IPS DF 6.9 (cell line): ENCODE data around the gene MUSTN1.

ENCODE experiments used
- DNase-seq: peaks from one replicate; pipeline ENCODE4 v3.0.0-alpha.2; 2013; ENCODE audit warnings: low read depth, low spot score
- H3K27ac ChIP-seq: one replicate; pipeline ENCODE4 v1.5.1; 2013; ENCODE audit warnings: low read length, control low read depth
- H3K27me3 ChIP-seq: 2 replicates; pipeline ENCODE4 v1.6.1; 2013; ENCODE audit warnings: mild to moderate bottlenecking, low read length; ENCODE audit not compliant: control insufficient read depth, insufficient read depth
- H3K36me3 ChIP-seq: 2 replicates; pipeline ENCODE4 v1.6.1; 2013; ENCODE audit warnings: low read length; ENCODE audit not compliant: control insufficient read depth, insufficient read depth
- H3K4me1 ChIP-seq: 2 replicates; pipeline ENCODE4 v1.6.1; 2013; ENCODE audit warnings: low read length; ENCODE audit not compliant: control insufficient read depth, insufficient read depth
- H3K4me3 ChIP-seq: 2 replicates; pipeline ENCODE4 v1.5.1; 2013; ENCODE audit warnings: mild to moderate bottlenecking, low read length
- H3K9me3 ChIP-seq: 2 replicates; pipeline ENCODE4 v1.6.1; 2013; ENCODE audit warnings: low read length, inconsistent platforms; ENCODE audit not compliant: control insufficient read depth, insufficient read depth
- WGBS: extraction: QIAGEN DNeasy Blood & Tissue Kit; methylation state at CpG from one replicate; pipeline ENCODE4 v1.1.7; 2013; ENCODE audit warnings: mixed read lengths, missing lambda C conversion rate; ENCODE audit not compliant: insufficient read length, insufficient coverage; 5-methylcytosine and 5-hydroxymethylcytosine counted together

The MUSTN1 gene

DNA sequence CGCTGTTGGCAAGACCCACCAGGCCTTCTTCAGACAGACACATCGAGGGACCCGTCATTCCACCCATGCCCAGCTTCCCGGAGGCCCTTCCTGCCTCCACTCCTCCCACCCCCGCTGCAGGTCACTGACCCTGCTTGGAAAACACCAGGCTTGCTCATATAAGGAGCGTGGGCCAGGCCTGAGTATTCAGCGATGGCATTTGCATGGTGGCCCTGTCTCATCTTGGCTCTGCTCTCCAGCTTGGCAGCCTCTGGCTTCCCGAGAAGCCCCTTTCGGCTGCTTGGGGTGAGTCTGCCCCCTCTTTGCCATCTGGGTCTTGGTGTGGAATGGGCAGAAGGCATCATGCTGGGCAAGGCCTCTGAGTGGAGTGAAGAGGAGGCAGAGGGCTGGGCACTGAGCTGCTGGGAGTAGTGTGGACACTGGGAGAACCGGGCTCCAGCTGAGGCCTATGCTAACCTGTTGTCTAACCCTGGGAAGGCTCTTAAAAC is 40.2 kb downstream of the MUSTN1 start, which contains the start of gene ITIH3:
ITIH3 (plus strand) TSS at position 185 of the 488 bp plus-strand sequence; CDS start at position 193, 8 bp downstream.
- H3K4me3 ChIP-seq: no peak within 1 kb of the TSS
- WGBS: no CpG with 5 or more reads among the region's 10 CpGs
- 0 out of 2 replicates have a peak, but pooled peaks cover 2% of the 10 kb centered on the region for H3K4me1 ChIP-seq
- no peaks in the 10 kb centered on the region for H3K36me3 ChIP-seq
- H3K27ac ChIP-seq: no peak within 1 kb of the TSS
- DNase-seq: no peak
- no peaks in the 10 kb centered on the region for H3K27me3 ChIP-seq
- H3K9me3 ChIP-seq: no peaks in the 10 kb centered on the region

DNA sequence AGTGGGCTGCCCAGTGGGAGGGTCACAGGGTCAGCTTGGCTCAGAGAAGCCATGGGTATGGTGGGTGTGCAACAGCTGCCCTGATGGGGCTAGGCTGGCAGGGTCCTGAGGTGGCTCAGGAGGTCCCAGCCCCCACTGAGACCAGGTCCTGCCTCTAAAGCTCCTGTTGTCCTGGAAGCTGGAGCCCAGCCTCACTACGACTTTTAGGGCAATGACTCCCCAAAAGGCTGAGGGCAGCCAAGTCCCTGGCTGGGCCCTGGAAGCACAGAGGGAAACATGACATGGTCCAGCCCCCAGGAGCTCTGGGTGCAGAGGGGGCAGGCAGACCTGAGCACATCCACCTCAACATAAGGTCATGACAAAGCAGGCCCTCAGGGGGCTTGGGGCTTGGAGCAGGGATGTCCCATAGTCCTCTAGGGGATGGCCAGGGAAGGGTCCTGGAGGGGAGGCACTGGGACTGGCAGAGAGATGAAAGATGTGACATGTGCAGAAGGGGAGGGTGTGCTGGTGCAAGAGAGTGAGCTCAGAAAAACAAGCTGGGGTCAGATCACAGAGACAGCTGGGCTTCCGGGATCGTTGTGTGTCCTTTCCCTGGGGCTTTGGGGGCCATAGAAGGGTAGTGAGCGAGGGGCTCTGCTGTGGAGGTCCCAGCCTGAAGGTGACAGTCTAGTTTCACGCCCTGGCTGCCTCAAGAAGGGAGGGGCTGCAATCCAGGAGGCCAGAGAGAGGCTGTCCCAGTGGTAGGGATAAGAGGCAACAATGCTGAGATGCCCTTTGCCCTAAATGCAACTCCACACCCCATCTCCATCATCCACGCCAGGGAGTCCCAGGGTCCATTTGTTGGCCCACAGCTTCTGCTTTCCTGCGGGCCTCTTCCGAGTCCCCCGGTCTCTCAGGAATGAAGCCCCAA is 40.9 kb downstream of the MUSTN1 start:
- Histone ChIP-seq H3K4me1 (no peaks in the 10 kb centered on the region), H3K36me3 (no peaks in the 10 kb centered on the region), H3K4me3 (no peak overlapping the region), H3K27me3 (no peaks in the 10 kb centered on the region), H3K9me3 (no peaks in the 10 kb centered on the region), H3K27ac (no peak overlapping the region)
- no peak for DNase-seq
- WGBS: no CpG with 5 or more reads among the region's 9 CpGs

DNA sequence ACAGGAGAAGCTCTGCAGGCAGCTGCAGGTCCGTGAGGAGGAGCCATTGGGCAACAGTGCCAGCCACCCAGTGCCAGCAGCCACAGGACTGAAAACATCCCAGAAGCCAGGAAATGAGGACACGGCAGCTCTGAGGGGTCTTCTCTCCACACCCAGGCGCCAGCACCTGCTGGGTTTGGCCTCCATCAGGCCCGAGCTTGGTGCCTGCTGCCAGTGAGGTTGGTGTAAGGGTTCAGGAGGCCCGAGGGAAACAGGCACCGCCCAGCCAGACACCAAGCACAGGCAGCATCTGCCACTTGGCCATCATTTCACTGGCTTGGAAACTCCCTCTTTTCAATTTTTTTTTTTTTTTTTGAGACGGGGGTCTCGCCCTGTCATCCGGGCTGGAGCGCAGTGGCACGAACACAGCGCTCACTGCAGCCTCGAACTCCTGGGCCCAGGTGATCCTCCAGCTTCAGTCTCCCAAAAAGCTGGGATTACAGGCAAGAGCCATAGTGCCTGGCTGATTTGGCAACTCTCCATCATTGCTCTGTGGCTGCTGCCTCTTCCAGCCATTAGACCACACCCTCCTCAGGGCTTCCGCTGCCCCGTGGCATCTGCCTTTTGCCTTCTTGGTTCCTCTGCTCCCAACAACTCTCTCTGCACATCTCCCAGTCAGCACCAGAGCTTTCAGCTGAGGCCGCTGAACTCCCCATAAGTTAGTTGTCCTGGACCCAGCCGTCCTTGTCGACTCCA is 41.7 kb downstream of the MUSTN1 start:
- Histone ChIP-seq H3K4me1 (no peaks in the 10 kb centered on the region), H3K4me3 (no peak overlapping the region), H3K27me3 (no peaks in the 10 kb centered on the region), H3K27ac (no peak overlapping the region), H3K36me3 (no peaks in the 10 kb centered on the region), H3K9me3 (no peaks in the 10 kb centered on the region)
- no peak for DNase-seq
- WGBS: no CpG with 5 or more reads among the region's 18 CpGs

DNA sequence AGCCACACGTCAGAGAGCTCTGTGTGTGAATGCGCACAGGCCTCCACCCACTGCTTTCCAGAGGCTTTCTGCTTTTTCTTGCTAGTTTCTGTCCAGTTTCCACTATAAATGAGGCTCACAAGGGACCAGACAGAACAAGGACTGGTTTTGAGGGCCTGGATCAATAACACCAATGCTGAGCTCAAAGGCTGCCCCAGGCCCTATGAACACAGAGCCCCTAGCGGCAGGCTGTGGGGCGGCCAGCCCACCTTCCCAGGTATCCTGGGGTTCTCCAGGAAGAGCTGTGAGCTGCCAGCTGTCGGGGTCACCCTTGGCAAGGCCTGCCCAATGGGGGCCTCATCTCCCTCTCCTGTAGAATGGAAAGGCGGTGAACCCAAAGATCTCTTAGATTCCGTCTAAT is 42.4 kb downstream of the MUSTN1 start:
- Histone ChIP-seq H3K27me3 (no peaks in the 10 kb centered on the region), H3K27ac (no peak overlapping the region), H3K36me3 (no peaks in the 10 kb centered on the region), H3K4me3 (no peak overlapping the region), H3K9me3 (no peaks in the 10 kb centered on the region), H3K4me1 (no peaks in the 10 kb centered on the region)
- no peak for DNase-seq
- no CpG with 5 or more reads among the region's 7 CpGs for WGBS

DNA sequence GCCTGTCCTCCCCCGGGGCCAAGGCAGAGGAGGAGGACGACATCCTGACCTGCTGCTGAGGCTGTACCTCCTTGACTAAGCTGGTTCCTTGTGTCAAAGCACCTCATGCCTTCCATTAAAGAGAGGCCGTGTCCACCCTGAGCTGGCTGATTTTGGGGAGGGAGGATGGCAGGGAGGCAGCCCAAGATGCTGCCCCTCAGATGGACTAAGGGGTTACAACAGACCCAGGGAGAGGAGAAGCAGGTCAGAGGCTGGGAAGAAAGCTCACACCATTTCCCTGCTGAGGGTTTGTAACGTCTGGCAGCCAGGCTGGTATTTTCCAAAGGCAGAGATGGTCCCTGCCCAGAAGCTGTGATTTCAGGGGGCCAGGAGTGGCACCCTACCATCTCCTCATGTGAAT is 42.9 kb downstream of the MUSTN1 start:
- Histone ChIP-seq H3K4me3 (no peak overlapping the region), H3K36me3 (no peaks in the 10 kb centered on the region), H3K9me3 (no peaks in the 10 kb centered on the region), H3K27ac (no peak overlapping the region), H3K4me1 (no peaks in the 10 kb centered on the region), H3K27me3 (no peaks in the 10 kb centered on the region)
- no CpG with 5 or more reads among the region's 4 CpGs for WGBS
- DNase-seq: no peak

DNA sequence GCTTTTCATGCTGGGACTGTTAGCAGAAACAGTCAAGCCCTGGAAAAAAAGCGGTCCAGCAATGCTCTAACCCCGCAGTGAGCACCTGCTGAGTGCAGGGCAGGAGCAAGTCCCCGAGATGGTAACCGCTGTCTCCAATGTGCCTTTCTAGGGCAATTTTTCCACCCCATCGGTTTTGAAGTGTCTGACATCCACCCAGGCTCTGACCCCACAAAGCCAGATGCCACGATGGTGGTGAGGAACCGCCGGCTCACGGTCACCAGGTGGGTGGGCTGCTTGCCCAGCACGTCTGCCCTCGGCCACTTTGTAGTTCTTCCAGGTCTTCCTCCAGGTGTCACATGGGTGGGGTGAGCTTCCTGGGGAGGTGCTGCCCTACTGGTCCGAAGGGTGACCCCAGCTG is 43.5 kb downstream of the MUSTN1 start:
- Histone ChIP-seq H3K36me3 (no peaks in the 10 kb centered on the region), H3K27ac (no peak overlapping the region), H3K4me3 (no peak overlapping the region), H3K4me1 (no peaks in the 10 kb centered on the region), H3K9me3 (no peaks in the 10 kb centered on the region), H3K27me3 (no peaks in the 10 kb centered on the region)
- WGBS: no CpG with 5 or more reads among the region's 12 CpGs
- no peak for DNase-seq

DNA sequence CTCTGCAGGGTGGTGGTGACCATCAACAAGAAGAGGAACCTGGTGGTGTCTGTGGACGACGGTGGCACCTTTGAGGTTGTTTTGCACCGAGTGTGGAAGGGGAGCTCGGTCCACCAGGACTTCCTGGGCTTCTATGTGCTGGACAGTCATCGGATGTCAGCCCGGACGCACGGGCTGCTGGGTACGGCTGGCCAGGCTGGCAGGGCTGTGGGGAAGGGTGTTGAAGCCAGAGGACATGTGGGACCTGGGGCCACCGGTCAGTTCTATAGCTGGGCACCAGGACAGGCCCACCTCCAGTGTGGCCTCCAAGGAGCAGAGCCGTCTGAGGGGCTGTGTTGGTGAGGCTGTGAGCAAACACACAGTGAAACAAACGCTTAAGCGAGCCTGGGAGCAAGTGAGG is 44.1 kb downstream of the MUSTN1 start:
- no peaks in the 10 kb centered on the region for H3K36me3 ChIP-seq
- no peaks in the 10 kb centered on the region for H3K27me3 ChIP-seq
- no peak overlapping the region for H3K4me3 ChIP-seq
- H3K9me3 ChIP-seq: no peaks in the 10 kb centered on the region
- DNase-seq: no peak
- no CpG with 5 or more reads among the region's 13 CpGs for whole genome bisulfite sequencing
- no peak overlapping the region for H3K27ac ChIP-seq
- no peaks in the 10 kb centered on the region for H3K4me1 ChIP-seq

DNA sequence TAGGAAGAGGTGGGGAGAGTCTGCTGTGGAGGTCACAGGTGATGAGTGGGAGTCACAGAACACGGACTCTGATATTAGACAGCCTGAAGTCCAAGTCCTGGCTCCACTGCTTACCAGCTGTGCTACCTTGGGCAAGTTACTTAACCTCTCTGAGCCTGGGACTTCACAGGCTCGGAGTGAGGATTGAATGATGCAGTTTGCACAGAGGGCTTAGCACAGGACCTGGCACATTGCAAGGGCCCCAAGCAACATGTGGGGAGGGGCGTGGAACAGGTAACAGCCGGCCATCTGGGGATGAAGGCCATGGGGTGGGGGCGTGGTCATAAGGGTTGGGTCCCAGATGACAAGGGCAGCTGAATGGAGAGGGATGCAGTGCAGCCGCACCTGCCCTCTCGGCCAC is 44.5 kb downstream of the MUSTN1 start:
- no peaks in the 10 kb centered on the region for H3K4me1 ChIP-seq

DNA sequence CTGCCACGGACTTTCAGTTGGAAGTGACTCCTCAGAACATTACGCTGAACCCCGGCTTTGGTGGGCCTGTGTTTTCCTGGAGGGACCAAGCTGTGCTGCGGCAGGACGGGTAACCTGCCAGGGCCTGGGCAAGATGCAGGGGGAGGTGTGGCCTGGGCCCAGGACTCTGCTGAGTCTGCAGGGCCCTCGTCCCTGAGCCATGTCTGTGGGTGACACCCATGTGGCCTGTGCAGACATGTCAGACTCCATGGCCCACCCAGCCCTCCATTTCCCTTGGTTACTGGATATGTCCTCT is 45.1 kb downstream of the MUSTN1 start:
- no CpG with 5 or more reads among the region's 6 CpGs for WGBS
- no peak for DNase-seq
- Histone ChIP-seq H3K27ac (no peak overlapping the region), H3K4me3 (no peak overlapping the region), H3K4me1 (no peaks in the 10 kb centered on the region), H3K27me3 (no peaks in the 10 kb centered on the region), H3K36me3 (no peaks in the 10 kb centered on the region), H3K9me3 (no peaks in the 10 kb centered on the region)

More for the DNA sequence above, 44.5 kb downstream of the MUSTN1 start:
- H3K27ac ChIP-seq: no peak overlapping the region
- H3K27me3 ChIP-seq: no peaks in the 10 kb centered on the region
- no CpG with 5 or more reads among the region's 7 CpGs for WGBS
- no peak for DNase-seq
- no peak overlapping the region for H3K4me3 ChIP-seq
- H3K9me3 ChIP-seq: no peaks in the 10 kb centered on the region
- H3K36me3 ChIP-seq: no peaks in the 10 kb centered on the region

DNA sequence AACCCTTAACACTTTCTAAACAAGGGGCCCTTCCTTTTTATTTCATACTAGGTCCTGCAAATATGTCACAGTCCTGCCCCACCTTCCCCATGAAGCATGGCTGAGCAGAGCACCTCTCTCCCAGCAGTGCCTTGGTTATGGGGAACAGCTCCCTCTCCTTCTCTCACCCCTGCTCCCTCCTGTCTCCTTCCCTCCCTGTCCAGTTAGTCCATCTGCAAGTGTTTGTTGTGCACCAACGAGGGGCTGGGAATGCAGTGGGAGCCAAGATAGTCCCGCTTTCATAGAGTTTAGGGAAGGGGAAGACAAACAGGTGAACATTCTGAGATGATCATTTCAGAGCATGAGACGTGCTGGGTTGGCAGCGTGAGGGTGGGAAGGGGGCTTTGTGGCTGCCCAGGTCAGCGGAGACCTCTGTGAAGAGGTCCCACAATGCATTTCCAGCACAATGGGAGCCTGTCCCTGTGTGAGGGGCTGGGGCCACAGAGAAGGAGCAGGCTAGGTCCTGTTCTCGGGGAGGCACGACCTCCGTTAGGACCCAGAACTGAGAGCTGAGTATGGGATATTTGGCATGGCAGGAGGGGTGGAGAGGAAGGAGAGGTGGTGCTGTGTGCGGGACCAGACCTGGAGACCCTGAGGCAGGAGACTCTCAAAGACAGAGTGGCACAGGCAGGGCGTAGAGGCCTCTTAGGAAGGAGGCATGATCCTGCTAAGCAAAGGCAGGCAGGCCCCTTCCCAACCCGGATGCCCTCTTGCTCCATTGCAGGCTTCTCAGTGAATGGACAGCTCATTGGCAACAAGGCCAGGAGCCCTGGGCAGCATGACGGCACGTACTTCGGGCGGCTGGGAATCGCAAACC is 45.7 kb downstream of the MUSTN1 start:
- Histone ChIP-seq H3K36me3 (no peaks in the 10 kb centered on the region), H3K27me3 (no peaks in the 10 kb centered on the region), H3K27ac (no peak overlapping the region), H3K9me3 (no peaks in the 10 kb centered on the region), H3K4me3 (no peak overlapping the region), H3K4me1 (no peaks in the 10 kb centered on the region)
- DNase-seq: no peak
- WGBS: no CpG with 5 or more reads among the region's 16 CpGs
